DND-41 (cell line): ENCODE measurements around the gene ZDHHC22.

Experiments used
- ATAC-seq: fragments of 200-7000 bp; cut with Tn5 transposase; 3 replicates; pipeline ENCODE4 v1.9.1; 2021; ENCODE audit warnings: low read depth; ENCODE audit not compliant: insufficient read depth
- DNase-seq: peaks from one replicate; pipeline ENCODE4 v3.0.0-alpha.2; 2020
- H2AFZ ChIP-seq: 2 replicates; pipeline ENCODE4 v1.6.0; 2012; ENCODE audit warnings: low read depth, low read length
- H3K27ac ChIP-seq: 2 replicates; pipeline ENCODE4 v1.5.1; 2012; ENCODE audit warnings: low read length, inconsistent platforms
- H3K27me3 ChIP-seq: fragments of 200-600 bp; sonication (generic); 2 replicates; pipeline ENCODE4 v1.6.0; 2012; ENCODE audit warnings: low read length, mild to moderate bottlenecking, inconsistent platforms; ENCODE audit not compliant: insufficient read depth, poor library complexity
- H3K36me3 ChIP-seq: 2 replicates; pipeline ENCODE4 v1.5.1; 2012; ENCODE audit warnings: low read length, inconsistent platforms; ENCODE audit not compliant: insufficient read depth
- H3K4me1 ChIP-seq: 2 replicates; pipeline ENCODE4 v1.5.1; 2012; ENCODE audit warnings: mild to moderate bottlenecking, low read length; ENCODE audit not compliant: insufficient read depth
- H3K4me2 ChIP-seq: 2 replicates; pipeline ENCODE4 v1.6.0; 2012; ENCODE audit warnings: mild to moderate bottlenecking, moderate library complexity, low read length, inconsistent platforms; ENCODE audit not compliant: insufficient read depth
- H3K4me3 ChIP-seq, 2 experiments: fragments of 200-600 bp in 1 of 2; shearing (Covaris generic) in 1 of 2; 2 replicates each; pipeline ENCODE4 v1.5.1; 2012 to 2016; ENCODE audit warnings: inconsistent platforms in 2 of 2, low read length in 2 of 2, mild to moderate bottlenecking in 2 of 2, low read depth in 1 of 2, moderate library complexity in 1 of 2
- H3K79me2 ChIP-seq: 2 replicates; pipeline ENCODE4 v1.6.0; 2012; ENCODE audit warnings: low read length, inconsistent platforms; ENCODE audit not compliant: insufficient read depth
- H3K9ac ChIP-seq: 2 replicates; pipeline ENCODE4 v1.6.0; 2012; ENCODE audit warnings: low read depth, mild to moderate bottlenecking, inconsistent platforms, low read length, moderate library complexity
- H3K9me3 ChIP-seq: 2 replicates; pipeline ENCODE4 v1.5.1; 2012; ENCODE audit warnings: low read length, moderate library complexity, mild to moderate bottlenecking, inconsistent platforms; ENCODE audit not compliant: insufficient read depth, severe bottlenecking
- H4K20me1 ChIP-seq: 2 replicates; pipeline ENCODE4 v1.6.0; 2012; ENCODE audit warnings: low read length; ENCODE audit not compliant: insufficient read depth
- CTCF ChIP-seq: IDR thresholded peaks from 2 replicates; pipeline ENCODE4 v1.5.1; 2012; ENCODE audit warnings: borderline replicate concordance, low read length, moderate library complexity, mild to moderate bottlenecking; ENCODE audit not compliant: poor library complexity, severe bottlenecking; ENCODE audit errors: extremely low read depth
- EZH2 ChIP-seq: IDR thresholded peaks from 3 replicates; pipeline ENCODE4 v1.6.1; 2012; ENCODE audit warnings: borderline replicate concordance, low read depth, mild to moderate bottlenecking, moderate library complexity, low read length, inconsistent platforms; ENCODE audit not compliant: severe bottlenecking

Gene ZDHHC22

GRCh38 chr14:77161011-77161410 is 19.4 kb upstream of the ZDHHC22 start:
- Histone ChIP-seq H3K4me2 (no peak overlapping the region), H3K79me2 (no peaks in the 10 kb centered on the region), H3K9ac (no peak overlapping the region), H4K20me1 (no peaks in the 10 kb centered on the region), H3K27ac (no peak overlapping the region), H3K9me3 (no peaks in the 10 kb centered on the region), H3K27me3 (peaks cover 8% of the 10 kb centered on the region), H2AFZ (no peak overlapping the region), H3K4me1 (no peaks in the 10 kb centered on the region), H3K4me3 (no peak overlapping the region), H3K36me3 (no peaks in the 10 kb centered on the region)
- no peak for DNase-seq
- no peak for ATAC-seq
- TF ChIP-seq EZH2 = no peak
- no peak for TF ChIP-seq CTCF

GRCh38 chr14:77158882-77159255 is 17.3 kb upstream of the ZDHHC22 start:
- TF ChIP-seq EZH2 = no peak
- no peak for TF ChIP-seq CTCF
- H3K9me3 ChIP-seq = no peaks in the 10 kb centered on the region
- no peak overlapping the region for H3K4me2 ChIP-seq
- no peak for DNase-seq
- no peaks in the 10 kb centered on the region for H3K36me3 ChIP-seq
- peaks cover 8% of the 10 kb centered on the region for H3K27me3 ChIP-seq
- ATAC-seq = no peak
- no peak overlapping the region for H3K27ac ChIP-seq
- H3K4me3 ChIP-seq = no peak overlapping the region
- no peak overlapping the region for H3K9ac ChIP-seq
- no peaks in the 10 kb centered on the region for H3K79me2 ChIP-seq
- no peaks in the 10 kb centered on the region for H3K4me1 ChIP-seq
- H4K20me1 ChIP-seq = no peaks in the 10 kb centered on the region
- H2AFZ ChIP-seq = no peak overlapping the region

GRCh38 chr14:77158175-77158881 is 16.7 kb upstream of the ZDHHC22 start:
- Histone ChIP-seq H3K4me1 (no peaks in the 10 kb centered on the region), H3K9ac (no peak overlapping the region), H2AFZ (no peak overlapping the region), H3K27me3 (peaks cover 8% of the 10 kb centered on the region), H3K9me3 (no peaks in the 10 kb centered on the region), H3K79me2 (no peaks in the 10 kb centered on the region), H3K36me3 (no peaks in the 10 kb centered on the region), H4K20me1 (no peaks in the 10 kb centered on the region), H3K4me2 (no peak overlapping the region), H3K27ac (no peak overlapping the region), H3K4me3 (no peak overlapping the region)
- ATAC-seq (peak; percentile 44; the same call in 2 of the 3 replicates), DNase-seq (no peak)
- no peak for TF ChIP-seq CTCF
- no peak for TF ChIP-seq EZH2
